Measurements from ENCODE around the gene HOXD12. TPM values are rescaled to one million over a fixed set of nuclear protein-coding genes. Genes with fewer than 3 reads are reported as not detected.

Gene HOXD12
- total RNA-seq = not detected in 2 replicates

GRCh38 chr2:176099728-176100546 lies at the start of gene HOXD12:
TSS of gene HOXD12 (plus strand) at chr2:176099795. CDS start at chr2:176099802, 7 bp downstream.

GRCh38 chr2:176083796-176084261 lies 15.8 kb upstream of the HOXD12 start, which contains the start of gene EVX2:
TSS of gene EVX2 (minus strand) at chr2:176083962. CDS start at chr2:176083776, 186 bp downstream.

GRCh38 chr2:176092270-176093144 lies 7.1 kb upstream of the HOXD12 start, which contains the start of gene HOXD13:
TSS of gene HOXD13 (plus strand) at chr2:176092721. CDS start at chr2:176092891, 170 bp downstream.

GRCh38 chr2:176106581-176107539 lies 7.3 kb downstream of the HOXD12 start, which contains the start of gene HOXD11:
TSS of gene HOXD11 (plus strand) at chr2:176107280. CDS start at chr2:176107356, 76 bp downstream.

GRCh38 chr2:176115883-176116813 lies 16.6 kb downstream of the HOXD12 start, which contains the start of gene HOXD10:
TSS of gene HOXD10 (plus strand) at chr2:176116778. CDS start at chr2:176116834, 56 bp downstream.

GRCh38 chr2:176122683-176123410 lies 23.3 kb downstream of the HOXD12 start, which contains the start of gene HOXD9:
TSS of gene HOXD9 (plus strand) at chr2:176122719. CDS start at chr2:176122769, 50 bp downstream.

GRCh38 chr2:176128982-176129796 lies 29.6 kb downstream of the HOXD12 start, which contains the start of gene HOXD8:
TSS of gene HOXD8 (plus strand) at chr2:176129705. CDS start at chr2:176130367, 662 bp downstream.

GRCh38 chr2:176151442-176152287 lies 52.1 kb downstream of the HOXD12 start, which contains the start of gene HOXD4:
TSS of gene HOXD4 (plus strand) at chr2:176151550. CDS start at chr2:176151634, 84 bp downstream.

Other genes with a start within 250 kb of the HOXD12 start
- gene LNPK, start 97.5 kb upstream of the HOXD12 start, total RNA-seq = 5.8 and 6.9 TPM in 2 replicates
- gene EVX2, start 15.8 kb upstream of the HOXD12 start, total RNA-seq = not detected in 2 replicates
- under 0.01 TPM in 1 of 2 replicates, not detected in the other for gene HOXD13, start 7.1 kb upstream of the HOXD12 start, total RNA-seq
- 0.11 TPM in 1 of 2 replicates, not detected in the other for gene HOXD11, start 7.5 kb downstream of the HOXD12 start, total RNA-seq
- 8.2 and 32.9 TPM in 2 replicates for gene HOXD10, start 17.0 kb downstream of the HOXD12 start, total RNA-seq
- 17.0 and 33.7 TPM in 2 replicates for gene HOXD9, start 22.9 kb downstream of the HOXD12 start, total RNA-seq
- 23.8 and 44.3 TPM in 2 replicates for gene HOXD8, start 29.9 kb downstream of the HOXD12 start, total RNA-seq
- 3.5 and 6.3 TPM in 2 replicates for gene HOXD4, start 51.8 kb downstream of the HOXD12 start, total RNA-seq
- gene HOXD3, start 57.5 kb downstream of the HOXD12 start, total RNA-seq = 9.1 and 18.2 TPM in 2 replicates
- 5.9 and 10.0 TPM in 2 replicates for gene HOXD1, start 88.9 kb downstream of the HOXD12 start, total RNA-seq
- 28.0 and 28.5 TPM in 2 replicates for gene MTX2, start 169.6 kb downstream of the HOXD12 start, total RNA-seq

Measured in dermis lymphatic vessel endothelial cell (primary cell).